Measurements from ENCODE around the gene TEKT1.
"Not testable (repeated sequence)": the region's sequence is repeated elsewhere in the genome, so short reads cannot be mapped to it uniquely, and the experiment has no call there.

TEKT1 gene

GRCh38 chr17:6831661-6832263, at the start of gene TEKT1:
TEKT1 (minus strand) TSS chr17:6831729; CDS start chr17:6830376, 1,353 bp downstream.
- H3K4me3 ChIP-seq (ENCODE audit: low read length): peak within 1 kb of the TSS; percentile 63
- H3K36me3 ChIP-seq (ENCODE audit: insufficient read depth, low read depth, low read length): no peaks in the 10 kb centered on the region
- H3K4me1 ChIP-seq (ENCODE audit: insufficient read depth, low read length): no peaks in the 10 kb centered on the region
- peaks cover 64% of the 10 kb centered on the region for H3K27me3 ChIP-seq (ENCODE audit: insufficient read depth, low read length)
- H3K9ac ChIP-seq (ENCODE audit: low read depth, low read length): no peak within 1 kb of the TSS
- no peaks in the 10 kb centered on the region for H3K9me3 ChIP-seq (ENCODE audit: insufficient read depth, low read depth, low read length)
- no peak within 1 kb of the TSS for H3K27ac ChIP-seq (ENCODE audit: low read length)

DNA sequence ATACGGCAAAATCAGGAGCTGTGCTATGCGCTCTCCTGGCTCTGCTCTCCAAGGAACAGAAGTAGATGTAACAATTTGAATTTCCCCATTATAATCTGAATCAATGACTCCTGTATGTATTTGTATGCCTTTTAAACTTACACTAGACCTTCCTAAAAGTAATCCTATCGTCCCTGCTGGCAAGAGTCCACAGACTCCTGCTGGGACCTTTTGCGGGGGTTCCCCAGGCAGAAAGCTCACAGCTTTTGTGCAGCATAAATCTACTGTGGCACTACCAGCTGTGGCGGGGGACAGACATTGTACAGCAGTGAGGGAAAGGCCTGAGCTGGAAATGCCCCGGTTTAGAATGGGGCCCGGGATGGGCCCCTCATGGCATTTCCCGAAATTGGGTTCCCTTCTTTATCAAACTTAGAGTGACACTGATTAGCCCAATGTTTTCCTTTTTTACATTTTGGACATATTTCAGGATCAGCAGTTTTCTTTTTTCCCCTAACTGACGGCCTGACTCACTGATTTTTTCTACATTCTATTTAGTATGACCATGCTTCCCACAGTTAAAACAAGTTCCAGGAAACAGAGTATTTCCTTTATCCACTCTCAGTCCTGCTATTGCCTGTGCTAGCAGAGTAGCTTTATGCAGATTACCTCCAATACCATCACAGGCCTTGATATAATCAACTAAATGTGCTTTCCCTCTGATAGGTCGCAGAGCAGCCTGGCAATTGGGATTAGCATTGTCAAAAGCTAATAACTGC, 47.9 kb upstream of the TEKT1 start:
- H3K36me3 ChIP-seq (ENCODE audit: insufficient read depth, low read depth, low read length); H3K4me1 ChIP-seq (ENCODE audit: insufficient read depth, low read length); H3K4me3 ChIP-seq (ENCODE audit: low read length); H3K9ac ChIP-seq (ENCODE audit: low read depth, low read length); H3K27ac ChIP-seq (ENCODE audit: low read length); H3K27me3 ChIP-seq (ENCODE audit: insufficient read depth, low read length): not testable (repeated sequence)
- peaks cover 13% of the 10 kb centered on the region for H3K9me3 ChIP-seq (ENCODE audit: insufficient read depth, low read depth, low read length)

- H3K9ac ChIP-seq (ENCODE audit: low read depth, low read length); H3K4me3 ChIP-seq (ENCODE audit: low read length); H3K27me3 ChIP-seq (ENCODE audit: insufficient read depth, low read length); H3K27ac ChIP-seq (ENCODE audit: low read length); H3K9me3 ChIP-seq (ENCODE audit: insufficient read depth, low read depth, low read length); H3K36me3 ChIP-seq (ENCODE audit: insufficient read depth, low read depth, low read length); H3K4me1 ChIP-seq (ENCODE audit: insufficient read depth, low read length): not testable (repeated sequence)
These were observed 43.7 kb upstream of the TEKT1 start for GRCh38 chr17:6875276-6875675.

- H3K27me3 ChIP-seq (ENCODE audit: insufficient read depth, low read length): no peaks in the 10 kb centered on the region
These were observed 41.4 kb upstream of the TEKT1 start for GRCh38 chr17:6872936-6873335.

GRCh38 chr17:6870841-6871240, 39.3 kb upstream of the TEKT1 start:
- no peaks in the 10 kb centered on the region for H3K4me1 ChIP-seq (ENCODE audit: insufficient read depth, low read length)
- H3K27ac ChIP-seq (ENCODE audit: low read length): no peak overlapping the region

More at GRCh38 chr17:6872936-6873335, 41.4 kb upstream of the TEKT1 start:
- Histone ChIP-seq H3K36me3 (ENCODE audit: insufficient read depth, low read depth, low read length) (peaks cover 7% of the 10 kb centered on the region; the same call in 1 of the 2 replicates), H3K4me3 (ENCODE audit: low read length) (no peak overlapping the region), H3K27ac (ENCODE audit: low read length) (no peak overlapping the region), H3K4me1 (ENCODE audit: insufficient read depth, low read length) (no peaks in the 10 kb centered on the region), H3K9ac (ENCODE audit: low read depth, low read length) (no peak overlapping the region), H3K9me3 (ENCODE audit: insufficient read depth, low read depth, low read length) (no peaks in the 10 kb centered on the region)

DNA sequence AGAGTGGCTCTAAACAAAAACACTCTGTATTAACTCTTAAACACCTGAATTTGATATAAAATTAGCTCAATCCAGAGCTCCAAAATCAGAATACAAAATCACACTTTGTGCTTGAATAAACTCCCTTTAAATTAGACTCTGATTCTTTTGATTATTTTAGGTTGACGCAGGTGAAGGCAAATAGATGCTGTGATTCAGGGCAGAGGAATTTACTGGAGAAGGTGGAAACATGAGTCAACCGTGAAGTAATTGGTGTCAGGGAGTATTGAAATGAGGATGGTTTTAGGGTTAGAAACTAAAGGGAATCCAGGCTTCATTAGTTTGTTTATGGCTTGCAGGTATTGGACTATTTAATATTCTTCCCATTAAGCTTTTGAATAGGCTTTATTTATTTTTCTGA, 37.1 kb upstream of the TEKT1 start:
- Histone ChIP-seq H3K4me1 (ENCODE audit: insufficient read depth, low read length) (no peaks in the 10 kb centered on the region), H3K4me3 (ENCODE audit: low read length) (no peak overlapping the region), H3K9ac (ENCODE audit: low read depth, low read length) (no peak overlapping the region), H3K27ac (ENCODE audit: low read length) (no peak overlapping the region), H3K36me3 (ENCODE audit: insufficient read depth, low read depth, low read length) (peaks cover 31% of the 10 kb centered on the region), H3K27me3 (ENCODE audit: insufficient read depth, low read length) (no peaks in the 10 kb centered on the region), H3K9me3 (ENCODE audit: insufficient read depth, low read depth, low read length) (no peaks in the 10 kb centered on the region)

More at GRCh38 chr17:6870841-6871240, 39.3 kb upstream of the TEKT1 start:
- Histone ChIP-seq H3K4me3 (ENCODE audit: low read length) (no peak overlapping the region), H3K9me3 (ENCODE audit: insufficient read depth, low read depth, low read length) (no peaks in the 10 kb centered on the region), H3K36me3 (ENCODE audit: insufficient read depth, low read depth, low read length) (peaks cover 14% of the 10 kb centered on the region), H3K27me3 (ENCODE audit: insufficient read depth, low read length) (no peaks in the 10 kb centered on the region), H3K9ac (ENCODE audit: low read depth, low read length) (no peak overlapping the region)

DNA sequence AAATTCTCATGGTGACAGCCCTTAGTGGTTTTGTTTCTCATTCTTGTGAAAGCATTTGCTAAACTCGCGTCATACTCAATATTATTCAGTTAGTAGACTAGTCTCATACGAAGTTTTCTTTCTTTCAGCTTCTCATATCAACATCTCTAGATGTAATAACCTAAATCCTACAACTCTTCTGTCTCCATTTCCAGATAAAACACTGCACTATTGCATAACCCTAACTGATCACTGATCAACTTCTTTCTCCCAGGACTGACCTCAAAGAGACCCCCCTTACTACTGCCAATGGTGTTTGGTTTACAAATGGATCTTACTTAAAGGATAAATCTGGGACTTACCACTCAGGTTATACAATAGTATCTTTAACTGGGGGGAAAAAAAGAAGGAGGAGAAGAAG, 36.3 kb upstream of the TEKT1 start:
- Histone ChIP-seq H3K9me3 (ENCODE audit: insufficient read depth, low read depth, low read length) (no peaks in the 10 kb centered on the region), H3K36me3 (ENCODE audit: insufficient read depth, low read depth, low read length) (peaks cover 31% of the 10 kb centered on the region), H3K4me1 (ENCODE audit: insufficient read depth, low read length) (no peaks in the 10 kb centered on the region), H3K4me3 (ENCODE audit: low read length) (no peak overlapping the region), H3K27me3 (ENCODE audit: insufficient read depth, low read length) (no peaks in the 10 kb centered on the region), H3K27ac (ENCODE audit: low read length) (no peak overlapping the region), H3K9ac (ENCODE audit: low read depth, low read length) (no peak overlapping the region)

DNA sequence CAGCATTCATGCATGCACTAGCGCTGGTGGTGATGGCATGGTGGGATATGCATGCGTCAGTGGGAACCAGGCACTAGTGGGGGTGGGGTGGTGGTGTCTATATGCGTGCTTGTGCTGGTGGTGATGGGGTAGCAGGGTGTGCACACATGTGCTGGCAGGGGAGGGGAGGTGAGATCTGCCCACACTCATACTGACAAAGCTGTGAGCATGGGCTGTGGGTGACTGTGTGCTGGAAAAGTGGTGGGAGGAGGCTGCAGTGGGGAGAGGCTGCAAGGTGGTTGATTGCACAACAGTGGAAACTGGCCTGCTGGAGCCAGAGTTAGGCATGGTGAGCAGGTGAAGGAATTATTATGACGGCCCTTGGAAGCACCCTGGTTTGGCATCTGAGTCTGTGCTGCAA, 31.3 kb upstream of the TEKT1 start:
- Histone ChIP-seq H3K27me3 (ENCODE audit: insufficient read depth, low read length) (no peaks in the 10 kb centered on the region), H3K4me1 (ENCODE audit: insufficient read depth, low read length) (no peaks in the 10 kb centered on the region), H3K36me3 (ENCODE audit: insufficient read depth, low read depth, low read length) (peaks cover 23% of the 10 kb centered on the region), H3K9ac (ENCODE audit: low read depth, low read length) (no peak overlapping the region), H3K4me3 (ENCODE audit: low read length) (no peak overlapping the region), H3K27ac (ENCODE audit: low read length) (no peak overlapping the region), H3K9me3 (ENCODE audit: insufficient read depth, low read depth, low read length) (no peaks in the 10 kb centered on the region; the same call in 1 of the 2 replicates)

- Histone ChIP-seq H3K4me3 (ENCODE audit: low read length) (no peak overlapping the region), H3K9ac (ENCODE audit: low read depth, low read length) (no peak overlapping the region), H3K4me1 (ENCODE audit: insufficient read depth, low read length) (no peaks in the 10 kb centered on the region), H3K27me3 (ENCODE audit: insufficient read depth, low read length) (no peaks in the 10 kb centered on the region), H3K36me3 (ENCODE audit: insufficient read depth, low read depth, low read length) (peaks cover 23% of the 10 kb centered on the region), H3K9me3 (ENCODE audit: insufficient read depth, low read depth, low read length) (no peaks in the 10 kb centered on the region; the same call in 1 of the 2 replicates), H3K27ac (ENCODE audit: low read length) (no peak overlapping the region)
These were observed 30.6 kb upstream of the TEKT1 start for GRCh38 chr17:6862122-6862521.

DNA sequence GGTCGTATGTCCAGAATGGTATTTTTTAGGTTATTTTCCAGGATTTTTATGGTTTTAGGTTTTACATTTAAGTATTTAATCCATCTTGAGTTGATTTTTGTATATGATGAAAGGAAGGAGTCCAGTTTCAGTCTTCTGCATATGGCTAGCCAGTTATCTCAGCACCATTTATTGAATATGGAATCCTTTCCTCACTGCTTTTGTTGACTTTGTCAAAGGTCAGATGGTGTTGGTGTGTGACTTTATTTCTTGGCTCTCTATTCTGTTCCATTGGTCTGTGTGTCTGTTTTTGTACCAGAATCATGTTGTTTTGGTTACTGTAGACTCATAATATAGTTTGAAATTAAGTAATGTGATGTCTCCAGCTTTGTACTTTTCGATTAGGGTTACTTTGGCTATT, 26.4 kb upstream of the TEKT1 start:
- Histone ChIP-seq H3K9ac (ENCODE audit: low read depth, low read length) (no peak overlapping the region), H3K4me3 (ENCODE audit: low read length) (no peak overlapping the region), H3K27ac (ENCODE audit: low read length) (no peak overlapping the region), H3K9me3 (ENCODE audit: insufficient read depth, low read depth, low read length) (no peaks in the 10 kb centered on the region; the same call in 1 of the 2 replicates), H3K36me3 (ENCODE audit: insufficient read depth, low read depth, low read length) (peaks cover 9% of the 10 kb centered on the region; the same call in 1 of the 2 replicates), H3K4me1 (ENCODE audit: insufficient read depth, low read length) (peaks cover 7% of the 10 kb centered on the region; the same call in 1 of the 2 replicates), H3K27me3 (ENCODE audit: insufficient read depth, low read length) (no peaks in the 10 kb centered on the region)

DNA sequence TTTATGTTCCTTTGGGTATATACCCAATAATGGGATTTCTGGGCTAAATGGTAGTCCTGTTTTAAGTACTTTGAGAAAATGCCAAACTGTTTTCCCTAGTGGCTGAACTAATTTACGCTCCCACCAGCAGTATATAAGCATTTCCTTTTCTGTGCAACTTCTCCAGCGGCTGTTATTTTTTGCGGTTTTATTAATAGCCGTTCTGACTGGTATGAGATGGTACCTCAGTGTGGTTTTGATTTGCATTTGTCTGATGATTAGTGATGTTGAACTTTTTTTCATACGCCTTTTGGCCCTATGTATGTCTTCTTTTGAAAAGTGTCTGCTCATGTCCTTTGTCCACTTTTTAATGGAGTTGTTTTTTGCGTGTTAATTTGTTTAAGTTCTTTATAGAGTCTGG, 25.8 kb upstream of the TEKT1 start:
- H3K9me3 ChIP-seq (ENCODE audit: insufficient read depth, low read depth, low read length): no peaks in the 10 kb centered on the region; the same call in 1 of the 2 replicates
- H3K36me3 ChIP-seq (ENCODE audit: insufficient read depth, low read depth, low read length): peaks cover 9% of the 10 kb centered on the region; the same call in 1 of the 2 replicates
- H3K27me3 ChIP-seq (ENCODE audit: insufficient read depth, low read length): no peaks in the 10 kb centered on the region
- no peak overlapping the region for H3K9ac ChIP-seq (ENCODE audit: low read depth, low read length)
- no peak overlapping the region for H3K4me3 ChIP-seq (ENCODE audit: low read length)
- peaks cover 7% of the 10 kb centered on the region; the same call in 1 of the 2 replicates for H3K4me1 ChIP-seq (ENCODE audit: insufficient read depth, low read length)
- no peak overlapping the region for H3K27ac ChIP-seq (ENCODE audit: low read length)

- Histone ChIP-seq H3K4me1 (ENCODE audit: insufficient read depth, low read length) (peaks cover 7% of the 10 kb centered on the region; the same call in 1 of the 2 replicates), H3K9me3 (ENCODE audit: insufficient read depth, low read depth, low read length) (no peaks in the 10 kb centered on the region; the same call in 1 of the 2 replicates), H3K36me3 (ENCODE audit: insufficient read depth, low read depth, low read length) (peaks cover 9% of the 10 kb centered on the region; the same call in 1 of the 2 replicates), H3K4me3 (ENCODE audit: low read length) (peak overlapping the region; percentile 5; the same call in 1 of the 2 replicates), H3K27ac (ENCODE audit: low read length) (no peak overlapping the region), H3K27me3 (ENCODE audit: insufficient read depth, low read length) (no peaks in the 10 kb centered on the region), H3K9ac (ENCODE audit: low read depth, low read length) (no peak overlapping the region)
These were observed 24.5 kb upstream of the TEKT1 start for GRCh38 chr17:6856051-6856450.

All from iPS-20b (cell line).